DMS79 (cell line): ENCODE measurements around the gene SPTLC1.

Source experiments
- DNase-seq: peaks from one replicate; lab custom pipeline; 2025; lab: John Stamatoyannopoulos, UW

Gene SPTLC1

GRCh38 chr9:92077888-92078287 lies 37.3 kb downstream of the SPTLC1 start:
- DNase-seq = no peak

- DNase-seq = no peak
Observed at GRCh38 chr9:92071634-92072033, 43.6 kb downstream of the SPTLC1 start.

GRCh38 chr9:92066168-92066567 lies 49.0 kb downstream of the SPTLC1 start:
- no peak for DNase-seq

DNA sequence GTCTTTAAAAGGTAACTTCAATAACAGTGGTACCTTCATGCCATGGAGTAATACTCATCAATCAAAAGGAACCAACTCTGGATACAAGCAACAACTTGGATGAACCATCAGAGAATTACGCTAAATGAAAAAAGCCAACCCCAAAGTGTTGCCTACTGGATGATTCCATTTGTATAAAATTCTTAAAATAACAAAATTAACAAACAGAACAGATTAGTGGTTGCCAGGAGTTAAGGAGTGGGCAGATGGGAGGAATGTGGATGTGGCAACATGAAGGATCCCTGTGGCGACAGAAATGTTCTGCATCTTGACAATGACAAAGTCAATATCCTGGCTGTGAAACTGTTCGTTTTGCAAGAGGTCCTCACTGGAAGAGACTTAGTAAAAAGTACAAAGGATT lies 50.5 kb downstream of the SPTLC1 start:
- no peak for DNase-seq

- no peak for DNase-seq
Observed at GRCh38 chr9:92061184-92061583, 54.0 kb downstream of the SPTLC1 start.

DNA sequence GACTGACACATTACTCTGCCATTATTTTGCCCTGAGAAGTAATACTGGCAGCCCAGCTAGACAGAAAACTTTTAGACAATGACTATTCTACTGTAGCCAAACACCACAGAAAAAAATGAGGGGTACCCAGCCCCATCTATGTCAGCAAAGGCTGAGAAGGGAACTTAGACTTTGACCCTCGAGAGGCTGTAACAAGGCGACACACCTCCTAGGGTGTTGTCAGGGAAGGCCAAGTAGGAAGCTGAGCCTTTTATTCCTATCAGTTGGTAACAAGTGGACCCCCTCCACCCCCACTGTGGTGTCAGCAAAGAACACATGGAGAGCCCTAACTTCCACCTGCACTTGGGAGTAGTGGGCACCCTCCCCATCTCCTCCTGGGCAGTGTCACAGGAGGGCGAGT lies 55.6 kb downstream of the SPTLC1 start:
- DNase-seq = no peak

GRCh38 chr9:92058723-92059444 lies 56.3 kb downstream of the SPTLC1 start:
- DNase-seq = no peak

DNA sequence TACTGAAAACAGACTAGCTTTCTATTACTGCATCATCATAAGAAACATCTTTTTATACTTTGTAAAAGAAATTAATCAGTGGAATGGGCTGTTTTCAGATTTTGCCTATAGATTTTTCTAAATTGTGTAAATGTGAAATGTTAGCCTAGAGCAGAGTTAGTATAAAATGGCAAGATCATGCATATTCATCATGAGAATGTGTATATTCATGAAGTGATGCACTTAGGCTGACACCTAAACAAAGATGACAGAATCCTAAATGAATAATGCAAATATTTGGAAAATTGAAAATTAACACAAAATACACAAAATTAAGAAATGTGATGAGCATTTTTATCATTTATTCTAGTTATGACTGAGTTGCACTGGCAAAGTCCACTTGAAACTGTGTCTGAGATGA lies 57.2 kb downstream of the SPTLC1 start:
- DNase-seq = no peak

DNA sequence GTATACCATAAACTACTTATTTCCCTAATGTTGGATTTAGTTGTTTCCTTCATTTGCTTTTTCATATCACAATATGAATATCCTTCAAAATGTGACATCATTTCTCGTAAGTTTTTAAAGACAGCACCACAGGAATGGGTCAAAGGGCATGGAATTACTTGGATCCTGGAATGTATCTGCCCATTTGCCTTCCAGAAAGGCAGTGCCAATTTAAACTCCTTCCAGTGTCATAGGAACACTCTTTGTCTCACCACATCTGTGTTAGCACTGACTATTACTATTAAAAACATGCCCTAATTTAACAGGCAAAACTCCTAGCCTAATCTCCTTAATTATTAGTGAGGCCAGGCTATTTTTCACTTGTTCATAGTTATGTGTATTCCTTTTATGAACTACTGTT lies 58.0 kb downstream of the SPTLC1 start:
- DNase-seq = no peak

GRCh38 chr9:92055624-92056023 lies 59.6 kb downstream of the SPTLC1 start:
- DNase-seq = no peak

- peak; percentile 1 for DNase-seq
Observed at GRCh38 chr9:92048924-92049625, 66.1 kb downstream of the SPTLC1 start.

DNA sequence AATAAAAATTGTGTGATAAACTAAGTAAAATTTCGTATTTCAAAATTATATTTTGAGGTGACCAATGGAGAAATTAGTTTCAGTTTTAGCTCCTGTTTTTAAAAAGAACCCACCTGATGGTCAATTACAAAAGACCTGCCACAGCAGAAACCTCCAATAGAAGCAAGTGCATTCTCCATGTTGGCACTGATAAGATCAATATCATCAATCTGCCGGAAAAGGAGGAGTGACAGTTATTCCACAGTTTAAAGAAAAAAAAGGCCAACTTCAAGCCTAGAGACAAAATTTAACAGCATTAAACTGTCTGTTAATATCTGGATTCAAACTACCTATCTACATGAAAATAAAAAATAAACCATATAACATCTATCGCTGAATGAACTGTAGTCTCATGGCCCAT lies 67.7 kb downstream of the SPTLC1 start:
- no peak for DNase-seq

- no peak for DNase-seq
Observed at GRCh38 chr9:92046676-92047075, 68.5 kb downstream of the SPTLC1 start.

DNA sequence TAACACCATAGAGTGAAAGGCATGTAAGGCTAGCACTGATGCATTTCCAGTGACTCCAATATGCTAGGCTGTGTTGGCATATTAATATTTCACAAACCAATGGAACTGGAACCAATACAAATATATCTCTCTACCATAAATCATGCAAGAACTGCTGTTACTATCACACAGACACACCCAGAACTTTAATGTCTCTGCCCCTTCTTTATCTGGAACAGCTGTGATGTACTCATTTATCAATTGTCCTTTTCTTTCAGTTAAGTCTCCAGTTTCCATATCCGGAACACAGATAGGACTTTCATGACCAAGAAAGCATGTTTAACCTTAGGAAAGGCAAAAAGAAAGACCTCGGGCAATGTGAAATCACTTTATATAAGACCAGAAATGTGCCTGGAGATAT lies 70.3 kb downstream of the SPTLC1 start:
- no peak for DNase-seq

- no peak for DNase-seq
Observed at GRCh38 chr9:92043002-92043401, 72.2 kb downstream of the SPTLC1 start.

DNA sequence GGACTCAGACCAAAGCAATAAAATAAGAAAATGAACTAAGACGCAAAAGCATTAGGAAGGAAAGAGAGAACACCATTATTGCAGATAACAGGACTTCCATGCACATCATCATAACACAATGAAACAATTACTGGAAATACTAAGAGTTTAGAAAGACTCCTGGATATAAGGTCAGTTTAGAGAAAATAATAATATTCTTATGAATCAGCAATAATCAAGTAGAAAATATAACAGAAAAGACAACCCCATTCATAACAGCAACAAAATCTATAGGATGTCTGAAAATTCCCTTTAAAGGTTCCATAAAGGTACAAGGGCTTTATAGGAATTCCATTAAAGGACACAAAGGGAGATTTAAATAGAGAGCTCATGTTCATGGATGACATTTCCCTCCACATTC lies 73.0 kb downstream of the SPTLC1 start:
- no peak for DNase-seq

- no peak for DNase-seq
Observed at GRCh38 chr9:92036756-92037155, 78.5 kb downstream of the SPTLC1 start.

- DNase-seq = no peak
Observed at GRCh38 chr9:92036411-92036746, 78.8 kb downstream of the SPTLC1 start.

DNA sequence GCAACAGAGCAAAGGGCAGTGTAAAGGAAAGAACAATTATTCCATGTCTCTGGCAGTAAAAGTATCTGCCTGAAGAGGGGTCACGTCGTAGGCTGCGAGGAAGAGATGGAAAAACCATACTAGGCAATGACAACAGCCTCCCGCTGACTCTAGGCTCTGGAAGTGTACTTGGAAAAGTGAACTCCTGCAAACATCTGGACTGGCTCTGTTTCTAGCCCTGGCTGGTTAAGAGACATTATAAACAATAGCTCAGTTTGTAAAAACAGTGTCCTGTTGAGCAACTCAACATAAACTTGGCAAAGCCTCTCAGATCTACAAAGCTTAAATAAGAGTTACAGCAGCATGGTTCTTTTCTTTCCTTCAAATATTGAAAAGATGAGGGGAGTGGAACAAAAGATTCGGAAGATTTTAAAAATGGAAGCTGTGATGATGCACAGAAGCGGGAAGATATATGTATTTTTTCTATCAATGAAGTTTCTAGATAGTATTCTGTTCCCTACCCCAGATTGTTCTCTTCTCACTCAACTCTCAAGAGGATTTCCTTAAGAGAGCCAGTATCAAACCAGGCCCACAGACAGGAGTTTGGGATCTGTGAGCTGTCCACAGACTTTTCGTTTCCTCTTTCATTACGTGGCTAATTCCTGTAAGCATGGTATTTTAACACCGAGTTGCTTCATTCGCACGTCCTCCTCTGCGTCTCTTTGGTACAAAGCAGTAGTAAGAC lies 79.4 kb downstream of the SPTLC1 start:
- DNase-seq = no peak

DNA sequence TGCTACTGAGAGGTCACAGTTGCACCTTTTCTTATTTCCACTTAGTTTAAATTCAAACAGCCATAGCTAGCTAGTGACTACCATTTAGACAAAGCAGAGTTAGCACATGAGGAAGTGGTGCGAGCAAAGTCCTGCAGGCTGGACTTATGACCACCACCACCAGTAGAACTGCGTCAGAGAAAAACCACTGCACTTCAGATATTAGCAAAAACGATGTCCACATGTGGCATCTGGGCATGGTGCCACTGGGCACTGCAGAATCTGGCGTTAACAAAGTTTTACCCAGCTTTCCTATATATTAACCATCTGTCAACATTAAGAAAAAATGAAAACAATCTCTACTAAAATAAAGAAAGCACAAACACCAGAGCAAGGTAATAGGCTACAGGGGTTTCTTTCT lies 80.1 kb downstream of the SPTLC1 start:
- no peak for DNase-seq

DNA sequence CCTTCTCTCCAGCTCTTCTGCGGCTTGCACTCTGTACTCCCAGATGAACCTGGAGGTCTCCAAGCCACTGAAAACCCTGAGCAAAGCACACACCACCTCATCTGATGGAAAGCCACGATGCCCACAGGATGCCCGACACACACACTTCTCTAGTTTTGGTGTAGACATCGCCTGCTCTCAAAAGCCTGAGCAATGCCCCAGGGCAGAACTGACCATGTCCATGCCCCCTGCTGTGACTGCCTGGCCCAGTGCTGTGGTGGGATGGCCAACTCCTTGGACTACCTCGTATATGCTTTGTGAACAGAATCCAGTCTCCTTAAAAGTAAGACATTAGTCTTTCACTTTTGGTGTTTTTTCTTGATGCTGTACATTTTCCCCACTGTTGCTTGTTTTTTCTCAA lies 81.2 kb downstream of the SPTLC1 start:
- DNase-seq = no peak

DNA sequence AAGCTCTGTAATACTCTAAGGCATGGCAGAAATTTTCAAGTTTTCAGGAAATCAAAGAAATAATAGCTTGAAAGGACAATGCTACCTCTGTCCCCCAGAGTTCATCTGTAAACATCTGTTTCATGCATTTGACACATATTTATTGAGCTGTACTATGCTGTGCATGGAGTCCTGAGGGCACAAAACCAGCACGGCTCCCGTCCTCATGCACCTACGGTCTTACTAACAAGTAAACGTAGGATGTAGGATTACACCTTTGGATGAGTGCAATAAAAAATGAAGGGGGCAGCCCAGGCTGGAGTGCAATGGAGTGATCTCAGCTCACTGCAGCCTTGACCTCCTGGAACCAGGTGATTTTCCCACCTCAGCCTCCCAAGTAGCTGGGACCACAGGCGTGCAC lies 81.9 kb downstream of the SPTLC1 start:
- DNase-seq = no peak

- no peak for DNase-seq
Observed at GRCh38 chr9:92032891-92033290, 82.3 kb downstream of the SPTLC1 start.
